Loucy (cell line): ENCODE results near the gene CDC42BPA.

Experiments
- CTCF ChIP-seq: fragments of 200-600 bp; sonication (generic); conservative IDR thresholded peaks from 2 replicates; pipeline ENCODE4 v1.5.1; 2014; ENCODE audit warnings: mild to moderate bottlenecking, antibody characterized with exemption, low read length
- EZH2phosphoT487 ChIP-seq: fragments of 200-600 bp; IDR thresholded peaks from 2 replicates; pipeline ENCODE4 v1.6.1; 2018; ENCODE audit warnings: antibody characterized with exemption, mild to moderate bottlenecking, moderate library complexity, borderline replicate concordance

GRCh38 chr1:227182012-227182411 lies 136.3 kb downstream of the CDC42BPA start:
- TF ChIP-seq CTCF (no peak), EZH2phosphoT487 (no peak)
